Measurements from ENCODE around the gene RHOU.

- TF ChIP-seq, protein P1, sequence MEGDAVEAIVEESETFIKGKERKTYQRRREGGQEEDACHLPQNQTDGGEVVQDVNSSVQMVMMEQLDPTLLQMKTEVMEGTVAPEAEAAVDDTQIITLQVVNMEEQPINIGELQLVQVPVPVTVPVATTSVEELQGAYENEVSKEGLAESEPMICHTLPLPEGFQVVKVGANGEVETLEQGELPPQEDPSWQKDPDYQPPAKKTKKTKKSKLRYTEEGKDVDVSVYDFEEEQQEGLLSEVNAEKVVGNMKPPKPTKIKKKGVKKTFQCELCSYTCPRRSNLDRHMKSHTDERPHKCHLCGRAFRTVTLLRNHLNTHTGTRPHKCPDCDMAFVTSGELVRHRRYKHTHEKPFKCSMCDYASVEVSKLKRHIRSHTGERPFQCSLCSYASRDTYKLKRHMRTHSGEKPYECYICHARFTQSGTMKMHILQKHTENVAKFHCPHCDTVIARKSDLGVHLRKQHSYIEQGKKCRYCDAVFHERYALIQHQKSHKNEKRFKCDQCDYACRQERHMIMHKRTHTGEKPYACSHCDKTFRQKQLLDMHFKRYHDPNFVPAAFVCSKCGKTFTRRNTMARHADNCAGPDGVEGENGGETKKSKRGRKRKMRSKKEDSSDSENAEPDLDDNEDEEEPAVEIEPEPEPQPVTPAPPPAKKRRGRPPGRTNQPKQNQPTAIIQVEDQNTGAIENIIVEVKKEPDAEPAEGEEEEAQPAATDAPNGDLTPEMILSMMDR (conservative IDR thresholded peaks at IDR 0.05), result no peak
- TF ChIP-seq EZH2 (IDR thresholded peaks at IDR 0.05; ENCODE audit: low read depth), result no peak
Measured at GRCh38 chr1:228748431-228748830, 13.2 kb downstream of the RHOU start.
